Umbilical cord (tissue), 2 donors: ENCODE measurements around the gene MORN1. TPM values are rescaled to one million over a fixed set of nuclear protein-coding genes. Genes with fewer than 3 reads are reported as not detected.

Experiments used
- DNase-seq: peaks from one replicate; pipeline ENCODE4 v3.0.0-alpha.2; 2015; ENCODE audit warnings: low spot score
- total RNA-seq: library from RNA; depleted of rRNA; stranded (reverse); fragments of >200 nt; gene quantifications from one replicate; pipeline ENCODE4 v1.2.3, GENCODE V29; 2014; ENCODE audit warnings: low replicate concordance; ENCODE audit not compliant: insufficient read depth

The MORN1 gene
- total RNA-seq, 1 donor from 2014 or later = 8.4 TPM

DNA sequence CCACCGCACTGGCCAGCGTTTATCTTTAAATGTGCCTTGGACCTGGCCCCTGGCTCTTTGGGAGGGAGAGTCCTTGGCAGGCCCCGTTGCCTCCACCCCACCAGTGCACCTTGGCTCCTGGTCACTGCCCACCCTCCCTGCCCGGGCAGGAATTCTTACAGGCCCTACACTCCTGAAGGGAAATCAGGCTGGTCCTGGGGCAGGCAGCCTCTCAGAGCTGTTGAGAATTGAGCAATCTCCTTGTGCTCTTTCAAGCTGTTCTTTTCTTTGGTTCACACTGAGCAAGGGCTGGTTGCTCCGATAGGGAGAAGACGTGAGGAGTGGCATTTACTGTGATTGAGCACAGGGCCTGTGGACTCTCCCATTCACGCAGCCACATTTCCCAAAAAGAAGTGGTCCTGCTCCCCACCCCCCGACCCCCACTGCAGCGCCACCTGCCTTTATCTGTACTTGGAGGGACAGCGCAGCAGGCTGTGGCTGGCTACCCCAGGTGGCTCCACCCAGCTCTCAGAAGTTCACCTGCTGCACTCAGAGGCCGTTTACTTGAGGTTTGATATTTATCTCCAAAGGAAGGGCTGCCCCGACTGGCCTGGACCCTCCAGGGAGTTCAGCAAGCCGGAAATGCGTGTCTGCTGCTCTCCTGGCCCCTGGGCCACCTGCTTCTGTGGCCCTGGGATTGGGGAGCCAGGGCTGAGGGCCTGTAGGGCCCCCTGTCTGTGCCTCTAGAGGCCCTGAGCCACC is 115.4 kb downstream of the MORN1 start:
- DNase-seq = peak; percentile 66

GRCh38 chr1:2274929-2275475 is 116.4 kb downstream of the MORN1 start:
- no peak for DNase-seq

- DNase-seq = no peak
Measured at GRCh38 chr1:2274231-2274928, 117.0 kb downstream of the MORN1 start.

GRCh38 chr1:2273401-2274090 is 117.8 kb downstream of the MORN1 start:
- no peak for DNase-seq

DNA sequence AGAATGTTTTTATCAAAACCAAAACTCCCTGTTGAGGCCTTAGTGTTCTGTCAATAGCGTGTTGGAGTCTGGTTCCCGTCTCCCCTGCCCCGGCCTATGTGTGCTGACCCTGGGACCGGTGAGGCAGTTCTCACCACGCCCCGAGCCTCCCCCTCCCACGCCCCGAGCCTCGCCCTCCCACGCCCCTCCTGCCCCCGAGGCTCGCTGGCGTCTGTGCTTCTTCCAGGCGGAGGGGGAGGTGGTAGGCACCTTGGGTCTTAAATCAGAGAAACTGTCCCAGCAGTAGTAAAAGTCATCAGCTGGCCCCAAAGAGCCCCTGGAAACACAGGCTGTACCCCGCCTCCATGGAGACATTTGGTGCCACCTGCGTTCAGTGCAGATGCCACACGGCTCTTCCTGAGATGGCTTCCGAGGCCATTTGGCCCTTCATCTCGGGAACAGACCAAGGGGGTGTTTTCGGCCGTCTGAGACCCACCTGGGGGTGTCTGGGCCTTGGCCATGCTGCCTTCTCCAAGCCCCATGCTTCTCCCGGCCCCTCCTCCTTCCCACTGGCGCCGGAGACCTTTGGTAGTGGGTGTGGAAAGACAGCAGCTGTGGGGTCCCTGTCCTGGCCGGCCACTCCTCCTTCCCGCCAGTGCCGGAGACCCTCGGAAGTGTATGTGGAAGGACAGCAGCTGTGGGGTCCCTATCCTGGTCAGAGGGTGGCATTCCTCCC is 118.5 kb downstream of the MORN1 start:
- DNase-seq = no peak

DNA sequence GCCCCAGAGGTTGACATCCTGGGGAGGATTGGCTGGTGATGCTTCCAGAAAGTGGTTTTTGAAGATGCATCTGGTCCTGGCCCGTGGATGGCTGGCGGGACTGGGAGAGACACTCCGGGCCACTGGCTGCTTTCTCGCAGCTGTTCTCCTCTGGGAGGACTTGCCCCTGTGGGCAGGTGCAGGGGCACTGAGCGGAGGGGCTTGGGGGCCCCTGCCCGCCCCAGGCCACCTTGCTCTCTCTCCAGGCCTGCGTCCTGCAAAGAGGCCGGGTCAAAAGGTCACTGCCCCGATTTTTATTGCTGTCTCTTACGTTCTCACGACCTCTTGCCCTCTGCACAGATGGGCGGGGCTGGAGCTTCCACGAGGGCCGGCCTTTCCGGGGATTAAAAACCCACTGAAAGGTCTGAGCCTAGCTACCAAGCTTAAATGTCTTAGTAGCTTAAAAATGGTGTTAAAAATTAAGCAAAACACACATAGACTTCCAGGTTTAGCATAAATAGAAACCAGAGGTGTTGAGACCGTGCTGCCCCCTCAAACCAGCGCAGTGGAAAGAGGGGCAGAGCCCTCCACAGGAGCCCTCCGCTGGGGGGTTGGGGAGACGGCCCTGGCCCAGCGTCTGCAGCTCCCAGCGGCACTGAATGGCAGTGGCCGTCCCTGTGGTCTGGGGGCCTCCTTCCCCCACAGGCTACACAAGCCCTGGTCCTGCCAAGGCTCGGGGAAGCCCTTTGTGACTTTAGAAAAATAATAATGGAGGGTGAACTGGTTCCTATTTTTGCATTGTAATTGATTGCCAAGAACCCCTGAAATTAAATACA is 119.3 kb downstream of the MORN1 start:
- DNase-seq = no peak

Other genes with a start within 250 kb of the MORN1 start
- 43.3 TPM for gene FAAP20, start 196.8 kb downstream of the MORN1 start, total RNA-seq
- 29.6 TPM for gene SKI, start 163.2 kb downstream of the MORN1 start, total RNA-seq
- 71.3 TPM for gene RER1, start 287 bp upstream of the MORN1 start, total RNA-seq
- 22.6 TPM for gene PEX10, start 21.0 kb upstream of the MORN1 start, total RNA-seq
- 11.1 TPM for gene PLCH2, start 84.7 kb upstream of the MORN1 start, total RNA-seq
- 14.7 TPM for gene PANK4, start 135.0 kb upstream of the MORN1 start, total RNA-seq
- gene HES5, start 138.7 kb upstream of the MORN1 start, total RNA-seq = not detected
- 20.2 TPM for gene TNFRSF14, start 164.8 kb upstream of the MORN1 start, total RNA-seq
- gene PRXL2B, start 195.2 kb upstream of the MORN1 start, total RNA-seq = 1.4 TPM
- gene MMEL1, start 241.5 kb upstream of the MORN1 start, total RNA-seq = not detected